Epithelial cell of esophagus (primary cell): ENCODE results near the gene MIEN1.

Experiments
- DNase-seq: peaks from one replicate; pipeline ENCODE4 v3.0.0; 2010; ENCODE audit warnings: low read depth
- H3K4me3 ChIP-seq: 2 replicates; pipeline ENCODE4 v1.5.1; 2011; ENCODE audit warnings: mild to moderate bottlenecking, low read length, control low read depth
- CTCF ChIP-seq: IDR thresholded peaks from 2 replicates; pipeline ENCODE4 v1.5.1; 2011; ENCODE audit warnings: low read depth, mild to moderate bottlenecking, low read length, control low read depth, inconsistent platforms; ENCODE audit not compliant: insufficient read depth; ENCODE audit errors: missing control alignments

The MIEN1 gene

GRCh38 chr17:39761861-39762496, 31.6 kb upstream of the MIEN1 start:
- no peak overlapping the region for H3K4me3 ChIP-seq
- no peak for DNase-seq
- TF ChIP-seq CTCF, result no peak

GRCh38 chr17:39759204-39759603, 28.9 kb upstream of the MIEN1 start:
- no peak for DNase-seq
- TF ChIP-seq CTCF, result no peak
- no peak overlapping the region for H3K4me3 ChIP-seq

- no peak overlapping the region for H3K4me3 ChIP-seq
- DNase-seq, result no peak
- no peak for TF ChIP-seq CTCF
These were observed 27.9 kb upstream of the MIEN1 start for GRCh38 chr17:39757931-39758873.

GRCh38 chr17:39757176-39757662, 26.9 kb upstream of the MIEN1 start:
- DNase-seq, result no peak
- no peak for TF ChIP-seq CTCF
- no peak overlapping the region for H3K4me3 ChIP-seq

GRCh38 chr17:39756380-39757079, 26.2 kb upstream of the MIEN1 start:
- TF ChIP-seq CTCF, result no peak
- DNase-seq, result no peak
- no peak overlapping the region for H3K4me3 ChIP-seq

- no peak overlapping the region for H3K4me3 ChIP-seq
- no peak for TF ChIP-seq CTCF
- DNase-seq, result no peak
These were observed 25.4 kb upstream of the MIEN1 start for GRCh38 chr17:39755554-39756379.
